ENCODE measurements around the gene RAB7B.

RAB7B gene

DNA sequence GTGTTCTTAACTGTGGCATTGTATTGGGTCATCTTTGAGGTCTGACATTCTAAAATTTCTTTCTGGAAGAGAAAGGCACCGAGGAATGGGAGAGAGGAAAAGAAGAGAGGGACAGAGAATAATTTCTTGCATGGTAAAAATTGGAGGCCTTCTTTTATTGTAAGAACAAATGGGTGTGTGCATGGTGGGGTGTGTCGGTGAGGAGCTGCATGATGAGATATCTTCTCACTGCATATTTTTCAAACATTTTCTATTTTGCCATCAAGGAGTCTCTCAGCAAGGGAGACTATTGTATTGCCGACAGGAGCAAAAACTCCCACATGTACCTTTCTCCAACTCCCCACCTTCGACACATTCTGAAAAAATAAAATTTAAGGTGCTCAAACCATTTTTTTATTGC lies 27.0 kb upstream of the RAB7B start:
- Histone ChIP-seq H2AFZ (ENCODE audit: low read depth, low read length, severe bottlenecking) (no peak overlapping the region), H3F3A (ENCODE audit: insufficient read depth) (peaks cover 5% of the 10 kb centered on the region; the same call in 1 of the 2 replicates), H3K4me2 (ENCODE audit: low read depth, low read length, poor library complexity, severe bottlenecking) (no peak overlapping the region), H3K36me3 (ENCODE audit: low read length) (no peaks in the 10 kb centered on the region), H3K9me2 (replicated peaks; ENCODE audit: insufficient read depth, low read length) (no peaks in the 10 kb centered on the region), H3K9ac (ENCODE audit: low read length) (no peak overlapping the region), H3K27me3 (ENCODE audit: low read length) (no peaks in the 10 kb centered on the region), H3K9me3 (ENCODE audit: insufficient read depth, low read length) (no peaks in the 10 kb centered on the region), H3K79me2 (ENCODE audit: insufficient read depth, low read length) (no peaks in the 10 kb centered on the region), H4K20me1 (ENCODE audit: low read depth, low read length) (no peaks in the 10 kb centered on the region), H3K27ac (ENCODE audit: low read depth, low read length) (no peak overlapping the region), H3K4me3 (ENCODE audit: insufficient read depth, low read length, poor library complexity, severe bottlenecking) (no peak overlapping the region)
- TF ChIP-seq EZH2phosphoT487 (conservative IDR thresholded peaks at IDR 0.05; ENCODE audit: low read length): no peak
- TF ChIP-seq, protein P1, sequence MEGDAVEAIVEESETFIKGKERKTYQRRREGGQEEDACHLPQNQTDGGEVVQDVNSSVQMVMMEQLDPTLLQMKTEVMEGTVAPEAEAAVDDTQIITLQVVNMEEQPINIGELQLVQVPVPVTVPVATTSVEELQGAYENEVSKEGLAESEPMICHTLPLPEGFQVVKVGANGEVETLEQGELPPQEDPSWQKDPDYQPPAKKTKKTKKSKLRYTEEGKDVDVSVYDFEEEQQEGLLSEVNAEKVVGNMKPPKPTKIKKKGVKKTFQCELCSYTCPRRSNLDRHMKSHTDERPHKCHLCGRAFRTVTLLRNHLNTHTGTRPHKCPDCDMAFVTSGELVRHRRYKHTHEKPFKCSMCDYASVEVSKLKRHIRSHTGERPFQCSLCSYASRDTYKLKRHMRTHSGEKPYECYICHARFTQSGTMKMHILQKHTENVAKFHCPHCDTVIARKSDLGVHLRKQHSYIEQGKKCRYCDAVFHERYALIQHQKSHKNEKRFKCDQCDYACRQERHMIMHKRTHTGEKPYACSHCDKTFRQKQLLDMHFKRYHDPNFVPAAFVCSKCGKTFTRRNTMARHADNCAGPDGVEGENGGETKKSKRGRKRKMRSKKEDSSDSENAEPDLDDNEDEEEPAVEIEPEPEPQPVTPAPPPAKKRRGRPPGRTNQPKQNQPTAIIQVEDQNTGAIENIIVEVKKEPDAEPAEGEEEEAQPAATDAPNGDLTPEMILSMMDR (IDR thresholded peaks at IDR 0.05; ENCODE audit: insufficient read depth, low read length, poor library complexity, severe bottlenecking): no peak

DNA sequence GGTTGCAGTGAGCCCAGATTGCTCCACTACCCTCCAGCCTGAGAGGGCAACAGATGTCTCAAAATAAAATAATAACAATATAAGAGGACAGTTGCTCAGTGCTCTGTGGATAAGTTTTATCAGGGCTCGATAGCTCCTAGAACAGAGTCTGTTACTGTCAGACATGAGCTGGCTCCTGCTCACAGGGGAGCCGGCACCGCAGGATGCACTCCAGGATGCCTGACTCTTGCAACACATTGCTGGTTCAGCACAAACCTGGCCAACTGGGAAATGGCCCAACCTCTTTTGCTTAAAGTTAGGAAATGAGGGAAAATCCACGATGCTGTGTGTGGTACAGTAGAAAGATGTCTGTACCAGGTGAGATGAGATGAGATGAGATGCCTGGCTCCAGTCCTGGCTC lies 26.3 kb upstream of the RAB7B start:
- H3F3A ChIP-seq (ENCODE audit: insufficient read depth): peaks cover 5% of the 10 kb centered on the region; the same call in 1 of the 2 replicates
- TF ChIP-seq, protein P1 (IDR thresholded peaks at IDR 0.05; ENCODE audit: insufficient read depth, low read length, poor library complexity, severe bottlenecking): no peak
- TF ChIP-seq EZH2phosphoT487 (conservative IDR thresholded peaks at IDR 0.05; ENCODE audit: low read length): no peak
- no peak overlapping the region for H3K4me2 ChIP-seq (ENCODE audit: low read depth, low read length, poor library complexity, severe bottlenecking)
- no peaks in the 10 kb centered on the region for H3K9me3 ChIP-seq (ENCODE audit: insufficient read depth, low read length)
- no peak overlapping the region for H3K4me3 ChIP-seq (ENCODE audit: insufficient read depth, low read length, poor library complexity, severe bottlenecking)
- no peaks in the 10 kb centered on the region for H3K27me3 ChIP-seq (ENCODE audit: low read length)
- no peak overlapping the region for H3K27ac ChIP-seq (ENCODE audit: low read depth, low read length)
- H3K79me2 ChIP-seq (ENCODE audit: insufficient read depth, low read length): no peaks in the 10 kb centered on the region
- H2AFZ ChIP-seq (ENCODE audit: low read depth, low read length, severe bottlenecking): no peak overlapping the region
- no peaks in the 10 kb centered on the region for H4K20me1 ChIP-seq (ENCODE audit: low read depth, low read length)
- no peaks in the 10 kb centered on the region for H3K9me2 ChIP-seq (replicated peaks; ENCODE audit: insufficient read depth, low read length)
- H3K9ac ChIP-seq (ENCODE audit: low read length): no peak overlapping the region
- no peaks in the 10 kb centered on the region for H3K36me3 ChIP-seq (ENCODE audit: low read length)

DNA sequence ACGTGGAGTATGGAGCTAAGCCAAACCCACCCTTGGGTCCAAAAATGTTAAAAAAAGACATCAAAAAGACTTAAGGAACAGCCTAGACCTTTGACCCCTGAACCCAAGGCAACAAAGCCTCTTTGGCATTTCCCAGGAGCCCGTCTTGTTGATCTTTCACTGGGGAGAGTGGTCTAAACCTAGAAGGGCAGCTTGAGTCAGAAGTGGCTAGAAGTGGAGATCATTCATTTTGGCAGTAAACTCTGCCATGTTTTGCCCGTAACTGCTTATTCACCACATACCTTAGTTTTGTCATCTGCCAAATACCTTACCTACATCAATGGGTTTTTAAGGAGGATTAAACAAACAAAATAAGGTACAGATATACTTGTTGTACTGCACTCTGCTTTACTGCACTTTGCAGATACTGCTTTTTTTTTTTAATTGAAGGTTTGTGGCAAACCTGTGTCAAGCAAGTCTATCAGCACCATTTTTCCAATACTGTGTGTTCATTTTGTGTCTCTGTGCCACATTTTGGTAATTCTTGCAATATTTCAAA lies 22.2 kb upstream of the RAB7B start:
- no peak overlapping the region for H3K27ac ChIP-seq (ENCODE audit: low read depth, low read length)
- H3K9me3 ChIP-seq (ENCODE audit: insufficient read depth, low read length): no peaks in the 10 kb centered on the region
- no peak overlapping the region for H3K4me2 ChIP-seq (ENCODE audit: low read depth, low read length, poor library complexity, severe bottlenecking)
- no peaks in the 10 kb centered on the region for H3K9me2 ChIP-seq (replicated peaks; ENCODE audit: insufficient read depth, low read length)
- no peak for TF ChIP-seq EZH2phosphoT487 (conservative IDR thresholded peaks at IDR 0.05; ENCODE audit: low read length)
- TF ChIP-seq, protein P1 (IDR thresholded peaks at IDR 0.05; ENCODE audit: insufficient read depth, low read length, poor library complexity, severe bottlenecking): no peak
- H3K4me3 ChIP-seq (ENCODE audit: insufficient read depth, low read length, poor library complexity, severe bottlenecking): no peak overlapping the region
- no peaks in the 10 kb centered on the region for H4K20me1 ChIP-seq (ENCODE audit: low read depth, low read length)
- H2AFZ ChIP-seq (ENCODE audit: low read depth, low read length, severe bottlenecking): no peak overlapping the region
- H3K36me3 ChIP-seq (ENCODE audit: low read length): no peaks in the 10 kb centered on the region
- H3K9ac ChIP-seq (ENCODE audit: low read length): no peak overlapping the region
- no peaks in the 10 kb centered on the region for H3K79me2 ChIP-seq (ENCODE audit: insufficient read depth, low read length)
- H3F3A ChIP-seq (ENCODE audit: insufficient read depth): no peaks in the 10 kb centered on the region
- no peaks in the 10 kb centered on the region for H3K27me3 ChIP-seq (ENCODE audit: low read length)
